ENCODE results near the gene TSC22D4.

- TF ChIP-seq, protein P1, sequence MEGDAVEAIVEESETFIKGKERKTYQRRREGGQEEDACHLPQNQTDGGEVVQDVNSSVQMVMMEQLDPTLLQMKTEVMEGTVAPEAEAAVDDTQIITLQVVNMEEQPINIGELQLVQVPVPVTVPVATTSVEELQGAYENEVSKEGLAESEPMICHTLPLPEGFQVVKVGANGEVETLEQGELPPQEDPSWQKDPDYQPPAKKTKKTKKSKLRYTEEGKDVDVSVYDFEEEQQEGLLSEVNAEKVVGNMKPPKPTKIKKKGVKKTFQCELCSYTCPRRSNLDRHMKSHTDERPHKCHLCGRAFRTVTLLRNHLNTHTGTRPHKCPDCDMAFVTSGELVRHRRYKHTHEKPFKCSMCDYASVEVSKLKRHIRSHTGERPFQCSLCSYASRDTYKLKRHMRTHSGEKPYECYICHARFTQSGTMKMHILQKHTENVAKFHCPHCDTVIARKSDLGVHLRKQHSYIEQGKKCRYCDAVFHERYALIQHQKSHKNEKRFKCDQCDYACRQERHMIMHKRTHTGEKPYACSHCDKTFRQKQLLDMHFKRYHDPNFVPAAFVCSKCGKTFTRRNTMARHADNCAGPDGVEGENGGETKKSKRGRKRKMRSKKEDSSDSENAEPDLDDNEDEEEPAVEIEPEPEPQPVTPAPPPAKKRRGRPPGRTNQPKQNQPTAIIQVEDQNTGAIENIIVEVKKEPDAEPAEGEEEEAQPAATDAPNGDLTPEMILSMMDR (IDR thresholded peaks at IDR 0.05; ENCODE audit: poor library complexity): no peak
- no peak for TF ChIP-seq EZH2phosphoT487 (IDR thresholded peaks at IDR 0.05; ENCODE audit: low read depth, severe bottlenecking, unreplicated experiment)
- no peak for TF ChIP-seq EZH2 (IDR thresholded peaks at IDR 0.05; ENCODE audit: borderline replicate concordance)
Observed at GRCh38 chr7:100428199-100428966, 50.6 kb downstream of the TSC22D4 start, which contains the start of gene ZCWPW1.
